SK-N-SH treated with all-trans-retinoic acid at 6 μM for 48 hours (cell line): ENCODE measurements around the gene DEDD.

Experiments
- BACH2 ChIP-seq: fragments of 250-450 bp; sonication (Bioruptor Pico); IDR thresholded peaks from 2 replicates; pipeline ENCODE4 v1.9.0; 2021; ENCODE audit warnings: mild to moderate bottlenecking, borderline replicate concordance
- ESRRG ChIP-seq: fragments of 250-450 bp; sonication (Bioruptor Pico); IDR thresholded peaks from 2 replicates; pipeline ENCODE4 v1.6.1; 2021; ENCODE audit warnings: mild to moderate bottlenecking
- GLIS3 ChIP-seq: fragments of 250-450 bp; sonication (Bioruptor Pico); IDR thresholded peaks from 2 replicates; pipeline ENCODE4 v1.5.0; 2020; ENCODE audit warnings: mild to moderate bottlenecking, moderate library complexity
- POU6F1 ChIP-seq: fragments of 250-450 bp; sonication (Bioruptor Pico); IDR thresholded peaks from 2 replicates; pipeline ENCODE4 v1.8.0; 2021; ENCODE audit warnings: low read depth, mild to moderate bottlenecking, moderate library complexity, borderline replicate concordance
- SNAI2 ChIP-seq: fragments of 250-450 bp; sonication (Bioruptor Pico); IDR thresholded peaks from 2 replicates; pipeline ENCODE4 v1.5.0; 2020; ENCODE audit warnings: mild to moderate bottlenecking, moderate library complexity
- TCF4 ChIP-seq: fragments of 250-450 bp; sonication (Bioruptor Pico); IDR thresholded peaks from 2 replicates; pipeline ENCODE4 v1.8.0; 2021; ENCODE audit warnings: mild to moderate bottlenecking, moderate library complexity, borderline replicate concordance
- ZNF70 ChIP-seq: fragments of 450-650 bp; formaldehyde crosslinking; IDR thresholded peaks from 2 replicates; pipeline ENCODE4 v1.5.0; 2020; ENCODE audit warnings: mild to moderate bottlenecking, moderate library complexity

- TF ChIP-seq ZNF70 (CRISPR knock-in tag): no peak
- TF ChIP-seq ESRRG (CRISPR knock-in tag): no peak
- no peak for TF ChIP-seq GLIS3 (CRISPR knock-in tag)
- TF ChIP-seq POU6F1 (CRISPR knock-in tag): no peak
- TF ChIP-seq SNAI2: no peak
- TF ChIP-seq TCF4 (CRISPR knock-in tag): no peak
- TF ChIP-seq BACH2 (CRISPR knock-in tag): no peak
Observed at GRCh38 chr1:161086457-161086856, 46.0 kb downstream of the DEDD start.
